Activated CD4-positive, CD25-positive, alpha-beta regulatory T cell treated with anti-CD3 and anti-CD28 coated beads, Interleukin-2, amount 50 U/mL, for 72 hours (primary cell): ENCODE data around the gene BBS12.
A peak's percentile ranks its signal among the peaks of the same experiment; 100 is the strongest.

Source experiments
- DNase-seq: peaks from one replicate; pipeline ENCODE4 v3.0.0; 2021

Gene BBS12

GRCh38 chr4:122732329-122733026, at the start of gene BBS12:
BBS12 (plus strand) TSS chr4:122732704; CDS start chr4:122741893, 9,189 bp downstream.
- DNase-seq = peak; percentile 97

- DNase-seq = no peak
Observed at GRCh38 chr4:122686691-122687090, 45.8 kb upstream of the BBS12 start.

GRCh38 chr4:122687531-122688061, 44.9 kb upstream of the BBS12 start:
- DNase-seq = no peak

GRCh38 chr4:122688529-122689140, 43.9 kb upstream of the BBS12 start:
- DNase-seq = no peak

- no peak for DNase-seq
Observed at GRCh38 chr4:122689972-122690371, 42.5 kb upstream of the BBS12 start.

GRCh38 chr4:122691988-122692387, 40.5 kb upstream of the BBS12 start:
- no peak for DNase-seq

GRCh38 chr4:122692641-122693520, 39.6 kb upstream of the BBS12 start:
- DNase-seq = no peak

GRCh38 chr4:122695226-122695625, 37.3 kb upstream of the BBS12 start:
- no peak for DNase-seq

- no peak for DNase-seq
Observed at GRCh38 chr4:122700178-122700725, 32.3 kb upstream of the BBS12 start.

GRCh38 chr4:122701061-122701460, 31.4 kb upstream of the BBS12 start:
- no peak for DNase-seq

GRCh38 chr4:122701965-122702364, 30.5 kb upstream of the BBS12 start:
- DNase-seq = no peak

GRCh38 chr4:122702939-122703338, 29.6 kb upstream of the BBS12 start:
- DNase-seq = no peak

- DNase-seq = no peak
Observed at GRCh38 chr4:122703868-122704267, 28.6 kb upstream of the BBS12 start.

- no peak for DNase-seq
Observed at GRCh38 chr4:122705009-122705408, 27.5 kb upstream of the BBS12 start.

GRCh38 chr4:122705547-122706117, 26.9 kb upstream of the BBS12 start:
- DNase-seq = no peak

GRCh38 chr4:122706511-122706910, 26.0 kb upstream of the BBS12 start:
- no peak for DNase-seq

GRCh38 chr4:122707497-122707896, 25.0 kb upstream of the BBS12 start:
- DNase-seq = no peak

- DNase-seq = no peak
Observed at GRCh38 chr4:122709236-122709635, 23.3 kb upstream of the BBS12 start.

GRCh38 chr4:122710434-122711308, 21.8 kb upstream of the BBS12 start:
- DNase-seq = no peak

- no peak for DNase-seq
Observed at GRCh38 chr4:122711919-122712318, 20.6 kb upstream of the BBS12 start.

GRCh38 chr4:122712782-122713181, 19.7 kb upstream of the BBS12 start:
- no peak for DNase-seq

- DNase-seq = no peak
Observed at GRCh38 chr4:122715221-122715620, 17.3 kb upstream of the BBS12 start.
